Endodermal cell (in vitro differentiated cells): ENCODE results near the gene MBNL2. TPM values are rescaled to one million over a fixed set of nuclear protein-coding genes. Genes with fewer than 3 reads are reported as not detected.

Experiments
- DNase-seq: peaks from one replicate; pipeline ENCODE4 v3.0.0-alpha.2; 2017
- H3K27ac ChIP-seq: 2 replicates; pipeline ENCODE4 v1.5.1; 2013; ENCODE audit warnings: mild to moderate bottlenecking, low read depth, low read length, moderate library complexity
- H3K27me3 ChIP-seq: 2 replicates; pipeline ENCODE4 v1.6.1; 2013; ENCODE audit warnings: mild to moderate bottlenecking, low read length, moderate library complexity; ENCODE audit not compliant: insufficient read depth, control insufficient read depth, poor library complexity, severe bottlenecking
- H3K36me3 ChIP-seq: 2 replicates; pipeline ENCODE4 v1.7.0; 2013; ENCODE audit warnings: mild to moderate bottlenecking, low read length, moderate library complexity; ENCODE audit not compliant: control insufficient read depth, insufficient read depth
- H3K4me1 ChIP-seq: one replicate; pipeline ENCODE4 v1.7.0; 2013; ENCODE audit warnings: low read length; ENCODE audit not compliant: control insufficient read depth, insufficient read depth
- H3K4me3 ChIP-seq: 2 replicates; pipeline ENCODE4 v1.5.1; 2013; ENCODE audit warnings: mild to moderate bottlenecking, low read length, moderate library complexity
- H3K9ac ChIP-seq: 2 replicates; pipeline ENCODE4 v1.6.1; 2013; ENCODE audit warnings: mild to moderate bottlenecking, low read length, moderate library complexity; ENCODE audit not compliant: poor library complexity, severe bottlenecking; ENCODE audit errors: extremely low read depth
- H3K9me3 ChIP-seq: 2 replicates; pipeline ENCODE4 v1.6.1; 2013; ENCODE audit warnings: mild to moderate bottlenecking, low read length, moderate library complexity; ENCODE audit not compliant: control insufficient read depth
- H3K27ac Mint-ChIP-seq: 2 replicates; pipeline ENCODE4 v1.8.0; 2020; ENCODE audit warnings: mixed read lengths
- H3K27me3 Mint-ChIP-seq: 2 replicates; pipeline ENCODE4 v1.8.0; 2021; ENCODE audit warnings: mild to moderate bottlenecking, mixed read lengths; ENCODE audit not compliant: insufficient read depth
- H3K36me3 Mint-ChIP-seq: 2 replicates; pipeline ENCODE4 v1.8.0; 2020; ENCODE audit warnings: low read depth, mixed read lengths
- H3K4me1 Mint-ChIP-seq: 2 replicates; pipeline ENCODE4 v1.8.0; 2020; ENCODE audit warnings: mixed read lengths
- H3K4me3 Mint-ChIP-seq: 2 replicates; pipeline ENCODE4 v1.8.0; 2020; ENCODE audit warnings: mild to moderate bottlenecking, moderate library complexity, mixed read lengths
- H3K9me3 Mint-ChIP-seq: 2 replicates; pipeline ENCODE4 v1.8.0; 2020; ENCODE audit warnings: mild to moderate bottlenecking, mixed read lengths
- WGBS, 2 experiments: methylation state at CpG; one replicate each; pipeline versions ENCODE4 v1.1.5 to v1.1.7; 2013; ENCODE audit warnings: missing lambda C conversion rate in 2 of 2, mixed read lengths in 1 of 2; ENCODE audit not compliant: insufficient coverage in 1 of 2, insufficient read length in 1 of 2; 5-methylcytosine and 5-hydroxymethylcytosine counted together
- total RNA-seq, 2 donors: library from RNA; stranded (reverse); fragmentation: NEBNext Ultra II Directional in 1 of 2; extraction: Animal tissue kit (Norgen Biotek cat#: 25700) in 1 of 2; gene quantifications; 2 replicates in 1 of 2; 3 replicates in 1 of 2; pipeline ENCODE4 v1.2.1, GENCODE V29; 2021
- TF ChIP-seq, protein P1 (sequence below): fragments of 200-600 bp; sonication (generic); conservative IDR thresholded peaks from 2 replicates; pipeline ENCODE4 v1.5.0; 2021; ENCODE audit warnings: antibody characterized with exemption, mild to moderate bottlenecking

MBNL2 gene
- total RNA-seq, 2 donors from 2014 or later, result 1.7 to 3.3 TPM

DNA sequence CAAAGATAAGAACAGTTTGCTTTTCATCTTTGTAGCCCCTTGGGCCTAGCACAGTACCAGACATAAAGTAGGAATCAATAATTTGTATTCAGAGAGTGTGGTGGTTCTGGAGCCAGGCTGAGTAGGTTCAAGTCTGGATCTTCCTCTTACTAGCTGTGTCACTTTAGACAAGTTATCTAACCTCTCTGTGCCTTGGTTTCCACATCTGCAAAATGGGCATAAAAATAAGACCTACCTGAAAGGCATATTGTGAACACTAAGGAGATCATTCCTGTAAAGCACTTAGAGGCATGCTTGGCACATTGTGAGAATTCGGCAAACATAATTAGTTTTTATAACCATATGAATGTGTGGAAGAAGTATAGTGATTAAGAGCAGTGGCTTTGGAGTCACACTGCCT, 95.8 kb downstream of the MBNL2 start:
- Histone ChIP-seq H3K4me3 (no peak overlapping the region), H3K4me1 (no peaks in the 10 kb centered on the region), H3K9me3 (no peaks in the 10 kb centered on the region), H3K27ac (no peak overlapping the region), H3K36me3 (no peaks in the 10 kb centered on the region), H3K27me3 (no peaks in the 10 kb centered on the region), H3K9ac (no peak overlapping the region)
- Mint-ChIP-seq H3K4me3 (no peak overlapping the region), H3K27ac (no peak overlapping the region), H3K4me1 (no peaks in the 10 kb centered on the region), H3K9me3 (no peaks in the 10 kb centered on the region), H3K36me3 (no peaks in the 10 kb centered on the region), H3K27me3 (peaks cover 24% of the 10 kb centered on the region)
- no peak for DNase-seq
- TF ChIP-seq, protein P1, sequence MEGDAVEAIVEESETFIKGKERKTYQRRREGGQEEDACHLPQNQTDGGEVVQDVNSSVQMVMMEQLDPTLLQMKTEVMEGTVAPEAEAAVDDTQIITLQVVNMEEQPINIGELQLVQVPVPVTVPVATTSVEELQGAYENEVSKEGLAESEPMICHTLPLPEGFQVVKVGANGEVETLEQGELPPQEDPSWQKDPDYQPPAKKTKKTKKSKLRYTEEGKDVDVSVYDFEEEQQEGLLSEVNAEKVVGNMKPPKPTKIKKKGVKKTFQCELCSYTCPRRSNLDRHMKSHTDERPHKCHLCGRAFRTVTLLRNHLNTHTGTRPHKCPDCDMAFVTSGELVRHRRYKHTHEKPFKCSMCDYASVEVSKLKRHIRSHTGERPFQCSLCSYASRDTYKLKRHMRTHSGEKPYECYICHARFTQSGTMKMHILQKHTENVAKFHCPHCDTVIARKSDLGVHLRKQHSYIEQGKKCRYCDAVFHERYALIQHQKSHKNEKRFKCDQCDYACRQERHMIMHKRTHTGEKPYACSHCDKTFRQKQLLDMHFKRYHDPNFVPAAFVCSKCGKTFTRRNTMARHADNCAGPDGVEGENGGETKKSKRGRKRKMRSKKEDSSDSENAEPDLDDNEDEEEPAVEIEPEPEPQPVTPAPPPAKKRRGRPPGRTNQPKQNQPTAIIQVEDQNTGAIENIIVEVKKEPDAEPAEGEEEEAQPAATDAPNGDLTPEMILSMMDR, result no peak
- WGBS, 2 experiments, result 93 to 100% methylated on average over 1 of the region's 1 CpG

DNA sequence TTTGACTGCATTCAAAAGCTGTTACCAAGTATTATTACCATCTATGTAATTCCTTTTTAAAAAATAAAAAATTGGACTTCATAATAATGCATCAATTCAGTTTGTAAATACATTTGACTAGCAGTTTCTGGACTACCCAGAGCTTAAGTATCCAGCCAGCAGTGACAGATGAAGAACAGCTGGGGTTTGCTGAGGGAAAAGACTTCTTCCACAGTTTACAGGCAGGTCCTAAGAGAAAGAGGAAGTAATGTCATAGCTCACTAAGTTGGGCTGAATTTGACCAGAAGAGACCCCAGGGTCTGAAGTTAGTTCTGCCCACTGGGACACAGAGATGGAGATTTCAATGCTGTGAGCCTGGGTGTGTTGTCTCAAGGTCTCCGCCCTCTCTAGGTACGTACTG, 96.4 kb downstream of the MBNL2 start:
- Mint-ChIP-seq H3K27ac (no peak overlapping the region), H3K27me3 (peaks cover 24% of the 10 kb centered on the region), H3K36me3 (no peaks in the 10 kb centered on the region), H3K4me1 (no peaks in the 10 kb centered on the region), H3K9me3 (no peaks in the 10 kb centered on the region), H3K4me3 (no peak overlapping the region)
- Histone ChIP-seq H3K27me3 (no peaks in the 10 kb centered on the region), H3K4me1 (no peaks in the 10 kb centered on the region), H3K36me3 (no peaks in the 10 kb centered on the region), H3K27ac (no peak overlapping the region), H3K9ac (no peak overlapping the region), H3K4me3 (no peak overlapping the region), H3K9me3 (no peaks in the 10 kb centered on the region)
- TF ChIP-seq, protein P1, result no peak
- no peak for DNase-seq
- WGBS, 2 experiments, result 87 to 100% methylated on average over 2 of the region's 2 CpGs

DNA sequence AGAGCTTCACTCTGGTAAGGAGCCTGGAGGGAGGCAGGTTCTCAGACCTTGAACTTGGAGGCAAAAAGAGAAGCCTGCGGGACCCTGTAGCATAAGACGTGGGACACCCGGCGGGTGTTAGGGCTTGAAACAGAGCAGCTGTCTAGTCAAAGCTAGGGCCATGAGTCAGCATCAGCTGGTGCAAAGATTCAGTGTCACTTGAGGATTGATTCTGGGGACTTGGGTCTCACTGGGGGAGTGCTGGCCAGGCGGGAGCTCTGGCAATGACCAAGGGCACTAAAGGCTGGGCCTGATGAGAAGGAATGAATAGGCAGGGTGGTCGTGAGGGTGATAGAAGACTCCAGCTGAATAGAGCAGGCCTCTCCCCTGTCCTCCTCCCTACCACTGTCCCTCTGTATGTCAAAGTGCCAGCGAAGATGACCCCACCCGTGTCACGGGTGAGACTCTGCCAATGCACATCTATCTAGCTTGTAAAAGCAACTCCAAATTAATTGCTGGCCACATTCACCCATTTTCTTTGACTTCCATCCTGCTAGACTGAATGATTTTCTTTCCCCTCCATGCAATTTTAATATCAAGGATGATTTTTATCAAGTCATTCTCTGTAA, 97.1 kb downstream of the MBNL2 start:
- Histone ChIP-seq H3K27me3 (no peaks in the 10 kb centered on the region), H3K27ac (no peak overlapping the region), H3K36me3 (no peaks in the 10 kb centered on the region), H3K9ac (no peak overlapping the region), H3K9me3 (no peaks in the 10 kb centered on the region), H3K4me1 (no peaks in the 10 kb centered on the region), H3K4me3 (no peak overlapping the region)
- Mint-ChIP-seq H3K4me3 (no peak overlapping the region), H3K27ac (no peak overlapping the region), H3K9me3 (no peaks in the 10 kb centered on the region), H3K27me3 (peaks cover 21% of the 10 kb centered on the region), H3K4me1 (no peaks in the 10 kb centered on the region), H3K36me3 (no peaks in the 10 kb centered on the region)
- no peak for DNase-seq
- 71 to 82% methylated on average over 8 to 9 of the region's 9 CpGs for WGBS, 2 experiments
- TF ChIP-seq, protein P1, result no peak
